HG03159 (cell line): ENCODE measurements around the gene DES.

Experiments used
- ATAC-seq: cut with Tn5 transposase; IDR thresholded peaks from one replicate; pipeline ENCODE4 v1.9.1; 2021; ENCODE audit warnings: mild to moderate bottlenecking, moderate library complexity; ENCODE audit not compliant: unreplicated experiment

Gene DES

GRCh38 chr2:219437690-219438206, 19.6 kb downstream of the DES start:
- ATAC-seq, result no peak

GRCh38 chr2:219438453-219438852, 20.3 kb downstream of the DES start:
- ATAC-seq, result no peak

- no peak for ATAC-seq
These were observed 21.3 kb downstream of the DES start for GRCh38 chr2:219439506-219439905.

- no peak for ATAC-seq
These were observed 22.4 kb downstream of the DES start for GRCh38 chr2:219440388-219441256.

- no peak for ATAC-seq
These were observed 23.5 kb downstream of the DES start for GRCh38 chr2:219441451-219442255.

GRCh38 chr2:219442256-219443015, 24.3 kb downstream of the DES start:
- ATAC-seq, result no peak

- no peak for ATAC-seq
These were observed 25.0 kb downstream of the DES start for GRCh38 chr2:219443016-219443696.

- no peak for ATAC-seq
These were observed 25.5 kb downstream of the DES start for GRCh38 chr2:219443697-219444023.

GRCh38 chr2:219444566-219445091, 26.5 kb downstream of the DES start:
- ATAC-seq, result no peak

- ATAC-seq, result no peak
These were observed 27.1 kb downstream of the DES start for GRCh38 chr2:219445220-219445640.

GRCh38 chr2:219446101-219446504, 27.9 kb downstream of the DES start:
- ATAC-seq, result no peak

GRCh38 chr2:219446689-219447088, 28.5 kb downstream of the DES start:
- ATAC-seq, result no peak

GRCh38 chr2:219447242-219448098, 29.3 kb downstream of the DES start:
- no peak for ATAC-seq

- ATAC-seq, result no peak
These were observed 30.1 kb downstream of the DES start for GRCh38 chr2:219448099-219448775.

- ATAC-seq, result no peak
These were observed 30.7 kb downstream of the DES start for GRCh38 chr2:219448776-219449341.

- no peak for ATAC-seq
These were observed 31.4 kb downstream of the DES start for GRCh38 chr2:219449609-219450008.

GRCh38 chr2:219451661-219452360, 33.6 kb downstream of the DES start:
- ATAC-seq, result no peak
